HEK293 (cell line): ENCODE measurements around the gene TMIE.

Experiments
- CTCF ChIA-PET: fragments of 350-600 bp; formaldehyde crosslinking; extraction: SDS; loops from one replicate; lab custom pipeline; 2021; ENCODE audit warnings: antibody characterized with exemption; lab: Yijun Ruan, JAX
- POLR2A ChIA-PET: fragments of 300-600 bp; formaldehyde crosslinking; extraction: SDS; loops from one replicate; lab custom pipeline; 2020; ENCODE audit warnings: antibody characterized with exemption, inconsistent platforms; lab: Yijun Ruan, JAX
- H3K27ac ChIP-seq: fragments of 200-500 bp; sonication (Bioruptor generic); 2 replicates; pipeline ENCODE4 v1.5.1; 2014; ENCODE audit warnings: low read depth, low read length, control low read depth, inconsistent platforms; ENCODE audit errors: extremely low read depth
- H3K36me3 ChIP-seq, 2 experiments: fragments of 200-500 bp in 1 of 2; sonication (Bioruptor generic) in 1 of 2; 1 replicate in 1 of 2; 2 replicates in 1 of 2; pipeline ENCODE4 v1.5.1; 2014 to 2017; ENCODE audit warnings: inconsistent platforms in 2 of 2, low read length in 2 of 2; ENCODE audit not compliant: control insufficient read depth in 2 of 2, insufficient read depth in 1 of 2
- H3K4me1 ChIP-seq: fragments of 200-500 bp; sonication (Bioruptor generic); 2 replicates; pipeline ENCODE4 v1.5.1; 2014; ENCODE audit warnings: mild to moderate bottlenecking, low read length, inconsistent platforms; ENCODE audit not compliant: control insufficient read depth, insufficient read depth
- H3K4me3 ChIP-seq: 2 replicates; pipeline ENCODE4 v1.5.1; 2011; ENCODE audit warnings: low read depth, mild to moderate bottlenecking, control low read depth, low read length, moderate library complexity
- H3K9me3 ChIP-seq: fragments of 200-500 bp; sonication (Bioruptor generic); 2 replicates; pipeline ENCODE4 v1.5.1; 2014; ENCODE audit warnings: low read depth, low read length, inconsistent platforms; ENCODE audit not compliant: control insufficient read depth, insufficient read depth
- EGR2 ChIP-seq: fragments of 450-650 bp; formaldehyde crosslinking; IDR thresholded peaks from 2 replicates; pipeline ENCODE4 v1.5.1; 2016; ENCODE audit warnings: low read depth, missing biosample characterization, missing genetic modification characterization
- GLIS1 ChIP-seq: fragments of 450-650 bp; formaldehyde crosslinking; IDR thresholded peaks from 2 replicates; pipeline ENCODE4 v1.5.1; 2016; ENCODE audit warnings: missing biosample characterization, missing genetic modification characterization
- KLF9 ChIP-seq: fragments of 450-650 bp; formaldehyde crosslinking; IDR thresholded peaks from 2 replicates; pipeline ENCODE4 v1.5.1; 2016; ENCODE audit warnings: missing biosample characterization, missing genetic modification characterization, low read depth
- MEIS1 ChIP-seq: sonication (generic); formaldehyde crosslinking; IDR thresholded peaks from 2 replicates; pipeline ENCODE4 v1.8.1; 2022; ENCODE audit warnings: missing genetic modification reagents, mild to moderate bottlenecking, borderline replicate concordance
- SCRT2 ChIP-seq: fragments of 450-650 bp; formaldehyde crosslinking; IDR thresholded peaks from 2 replicates; pipeline ENCODE4 v1.5.1; 2016; ENCODE audit warnings: missing biosample characterization, missing genetic modification characterization
- ZBTB8A ChIP-seq: fragments of 450-650 bp; formaldehyde crosslinking; IDR thresholded peaks from 2 replicates; pipeline ENCODE4 v1.5.1; 2016; ENCODE audit warnings: missing biosample characterization, missing genetic modification characterization
- ZFHX2 ChIP-seq: fragments of 450-650 bp; formaldehyde crosslinking; conservative IDR thresholded peaks from 2 replicates; pipeline ENCODE4 v1.5.1; 2016; ENCODE audit warnings: missing biosample characterization, missing genetic modification characterization
- ZIC2 ChIP-seq: fragments of 450-650 bp; formaldehyde crosslinking; IDR thresholded peaks from 2 replicates; pipeline ENCODE4 v1.5.1; 2016; ENCODE audit warnings: missing biosample characterization, missing genetic modification characterization
- ZNF335 ChIP-seq: fragments of 450-650 bp; formaldehyde crosslinking; conservative IDR thresholded peaks from 2 replicates; pipeline ENCODE4 v1.5.1; 2016; ENCODE audit warnings: missing biosample characterization, missing genetic modification characterization
- ZNF341 ChIP-seq: fragments of 450-650 bp; formaldehyde crosslinking; IDR thresholded peaks from 2 replicates; pipeline ENCODE4; 2016; ENCODE audit warnings: low read depth, missing biosample characterization, missing genetic modification characterization
- ZNF354C ChIP-seq: fragments of 450-650 bp; formaldehyde crosslinking; IDR thresholded peaks from 2 replicates; pipeline ENCODE4 v1.5.1; 2016; ENCODE audit warnings: missing biosample characterization, missing genetic modification characterization, low read depth, borderline replicate concordance
- ZNF501 ChIP-seq: fragments of 450-650 bp; formaldehyde crosslinking; IDR thresholded peaks from 2 replicates; pipeline ENCODE4 v1.5.1; 2016; ENCODE audit warnings: missing biosample characterization, missing genetic modification characterization
- ZNF560 ChIP-seq: fragments of 450-650 bp; formaldehyde crosslinking; IDR thresholded peaks from 2 replicates; pipeline ENCODE4 v1.5.1; 2017; ENCODE audit warnings: missing biosample characterization, missing genetic modification characterization, borderline replicate concordance
- ZNF600 ChIP-seq: fragments of 450-650 bp; formaldehyde crosslinking; IDR thresholded peaks from 2 replicates; pipeline ENCODE4 v1.5.1; 2016; ENCODE audit warnings: missing biosample characterization, missing genetic modification characterization
- ZNF629 ChIP-seq: fragments of 450-650 bp; formaldehyde crosslinking; IDR thresholded peaks from 2 replicates; pipeline ENCODE4 v1.5.1; 2017; ENCODE audit warnings: missing biosample characterization, missing genetic modification characterization
- ZXDB ChIP-seq: fragments of 450-650 bp; formaldehyde crosslinking; IDR thresholded peaks from 2 replicates; pipeline ENCODE4 v1.5.1; 2016; ENCODE audit warnings: missing biosample characterization, missing genetic modification characterization
- TF ChIP-seq, protein P1 (sequence below): fragments of 450-650 bp; formaldehyde crosslinking; IDR thresholded peaks from 2 replicates; pipeline ENCODE4; 2016; ENCODE audit warnings: missing biosample characterization, missing genetic modification characterization
- TF ChIP-seq, protein P2 (sequence below): fragments of 450-650 bp; formaldehyde crosslinking; IDR thresholded peaks from 2 replicates; pipeline ENCODE4 v1.5.1; 2016; ENCODE audit warnings: missing biosample characterization, missing genetic modification characterization

TMIE gene

DNA sequence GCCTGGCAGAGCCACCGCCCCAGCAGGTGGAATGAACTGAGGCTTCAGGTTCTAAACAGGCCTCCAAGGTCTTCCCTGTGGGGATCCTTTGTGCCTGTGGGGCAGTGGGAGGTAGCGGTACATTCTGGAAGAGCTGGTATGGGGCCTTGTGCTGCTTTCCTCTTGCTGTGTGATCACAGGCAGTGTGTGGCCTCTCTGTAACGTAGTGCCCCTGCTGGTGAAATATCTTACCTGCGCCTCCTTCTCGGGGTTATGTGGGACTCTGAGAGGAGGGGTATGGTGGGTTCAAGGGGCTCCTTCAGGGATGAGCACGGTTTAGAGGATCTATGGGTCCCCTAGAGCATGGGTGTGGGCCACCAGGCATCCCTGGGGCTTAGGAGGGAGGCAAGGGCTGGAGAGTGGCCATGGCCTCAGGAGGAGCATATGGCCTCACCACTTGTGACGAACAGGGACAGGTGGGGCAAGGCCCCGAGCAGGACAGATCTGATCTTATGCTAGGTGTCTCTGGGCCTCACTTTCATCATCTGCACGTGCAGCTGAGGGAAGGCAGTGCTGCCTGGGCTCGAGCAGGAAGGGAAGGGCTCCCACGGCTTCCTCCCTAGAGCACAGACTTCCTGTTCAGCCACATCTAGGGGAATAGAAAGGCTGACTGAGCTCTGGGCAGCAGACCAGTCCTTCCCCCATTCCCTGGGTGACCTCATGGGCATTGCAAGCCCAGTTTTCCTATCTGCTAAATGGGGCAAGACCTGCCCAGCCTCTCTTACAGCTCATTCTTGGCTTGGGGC is 5.8 kb upstream of the TMIE start:
- no peaks in the 10 kb centered on the region for H3K9me3 ChIP-seq
- H3K4me1 ChIP-seq, result no peaks in the 10 kb centered on the region
- POLR2A ChIA-PET, result no interaction called here
- no peaks in the 10 kb centered on the region for H3K36me3 ChIP-seq
- CTCF ChIA-PET, result interaction anchor here (0.8 to 1.3 kb wide), 2 partner anchors 206 to 301 kb away, joined by 3 to 4 read pairs; no protein-coding TSS in a partner anchor
- H3K4me3 ChIP-seq, result no peak overlapping the region
- no peak overlapping the region for H3K27ac ChIP-seq
- TF ChIP-seq GLIS1 (tag by site-specific recombination) (peak; percentile 39; the same call in 1 of the 2 replicates), KLF9 (no peak), ZNF341 (tag by site-specific recombination) (peak; percentile 46), ZIC2 (tag by site-specific recombination) (peak; percentile 95)

DNA sequence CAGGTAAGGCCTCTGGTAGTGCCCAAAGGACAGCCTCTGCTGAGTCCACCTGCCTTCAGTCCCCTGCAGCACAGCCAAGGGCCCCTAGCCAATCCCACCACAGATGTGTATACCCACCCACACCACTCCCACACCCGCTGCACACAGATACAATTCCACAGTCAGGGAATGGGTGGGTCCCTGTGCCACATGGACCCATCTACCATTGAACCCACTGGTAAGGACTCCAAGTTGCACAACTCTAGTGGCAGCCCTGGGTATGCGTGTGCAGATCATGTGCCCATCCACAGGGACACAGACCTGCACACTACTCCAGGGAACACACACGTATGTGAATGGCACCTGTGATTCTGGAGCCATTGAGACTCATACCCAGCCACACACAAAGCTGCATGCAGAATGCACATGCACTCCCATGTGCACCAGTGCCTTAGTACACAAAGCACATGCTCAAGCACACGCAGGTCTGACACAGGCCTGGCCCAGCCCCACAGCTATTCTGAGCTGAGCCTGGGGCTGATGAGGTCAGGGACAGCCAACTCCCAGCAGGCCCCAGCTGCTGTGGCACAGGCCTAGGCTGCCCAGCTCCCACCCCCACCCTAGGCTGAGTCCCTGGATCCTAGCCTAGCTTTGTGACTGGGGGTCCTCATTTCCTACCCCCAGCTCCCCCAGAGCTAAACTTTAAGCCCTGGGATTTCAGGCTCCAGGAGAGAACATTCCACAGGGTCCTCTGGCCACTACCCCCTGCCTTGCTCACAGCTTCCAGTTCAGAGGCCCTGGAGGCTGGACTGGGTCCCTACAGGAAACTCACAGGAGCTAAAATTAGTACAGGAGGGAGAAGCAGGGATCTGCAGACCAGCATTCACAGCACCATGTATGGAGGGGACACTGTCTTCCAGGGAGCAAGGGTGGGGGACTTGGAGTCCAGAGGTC is 5.0 kb upstream of the TMIE start:
- TF ChIP-seq ZNF501 (no peak), ZNF560 (tag by site-specific recombination) (no peak), ZFHX2 (tag by site-specific recombination) (peak; percentile 80), ZIC2 (tag by site-specific recombination) (0 out of 2 replicates have a peak, but pooled peaks have one; percentile 34), ZNF600 (0 out of 2 replicates have a peak, but pooled peaks have one; percentile 19), GLIS1 (tag by site-specific recombination) (peak; percentile 87), MEIS1 (CRISPR knock-in tag) (no peak), ZXDB (tag by site-specific recombination) (no peak), EGR2 (peak; percentile 50; the same call in 1 of the 2 replicates)
- TF ChIP-seq, all 188 proteins: peak for 5
- POLR2A ChIA-PET, result interaction anchor here (0.5 kb wide), 1 partner anchor 449 kb away, joined by 5 read pairs; no protein-coding TSS in a partner anchor
- no peak overlapping the region for H3K4me3 ChIP-seq
- no peaks in the 10 kb centered on the region for H3K9me3 ChIP-seq
- CTCF ChIA-PET, result interaction anchor here (0.6 to 1.3 kb wide), 5 partner anchors 31 to 300 kb away, joined by 3 to 4 read pairs (median 3); no protein-coding TSS in a partner anchor
- H3K36me3 ChIP-seq, result no peaks in the 10 kb centered on the region
- no peaks in the 10 kb centered on the region for H3K4me1 ChIP-seq
- no peak overlapping the region for H3K27ac ChIP-seq

DNA sequence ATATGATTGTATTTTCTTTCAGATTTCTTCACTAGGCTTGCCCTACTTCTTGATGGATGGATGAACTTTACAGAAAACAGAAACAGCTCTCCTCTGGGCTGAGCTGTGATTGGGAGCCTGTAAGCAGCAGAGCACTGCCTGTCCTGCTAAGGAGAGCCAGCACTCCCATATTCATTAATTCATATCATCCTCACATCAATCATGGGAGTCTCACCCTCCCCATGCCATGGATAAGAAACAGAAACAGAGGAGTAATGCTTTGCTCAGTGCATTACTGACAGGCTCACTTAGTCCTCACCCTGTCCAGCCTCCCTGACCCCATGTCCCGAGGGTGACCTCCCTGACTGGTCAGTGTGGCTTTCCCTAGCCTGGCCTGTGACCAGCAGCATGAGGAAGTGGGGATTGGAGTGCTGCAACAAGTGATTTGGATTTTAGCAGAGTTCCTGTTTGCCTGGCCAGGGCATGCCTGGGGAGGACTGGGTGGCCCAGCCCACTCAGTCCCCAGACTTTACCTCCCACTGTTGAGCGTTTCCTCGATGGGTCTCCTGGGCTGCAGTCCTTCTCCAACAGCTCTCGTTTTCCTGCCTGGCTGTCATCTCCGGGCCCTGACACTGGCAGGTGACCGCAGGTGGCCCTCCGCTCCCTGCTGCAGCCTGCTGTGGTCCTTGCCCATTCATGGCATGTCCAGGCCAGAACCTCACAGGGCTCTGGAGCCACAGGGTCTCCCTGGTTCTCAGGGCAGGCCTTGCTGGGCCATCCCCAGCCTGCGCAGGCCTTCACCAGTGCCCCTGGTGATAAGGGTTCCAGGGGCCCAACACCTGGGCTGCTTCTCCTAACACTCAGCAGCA is 1.3 kb upstream of the TMIE start:
- Histone ChIP-seq H3K4me1 (no peaks in the 10 kb centered on the region), H3K27ac (no peak overlapping the region), H3K9me3 (no peaks in the 10 kb centered on the region), H3K36me3 (no peaks in the 10 kb centered on the region)
- TF ChIP-seq, protein P1, sequence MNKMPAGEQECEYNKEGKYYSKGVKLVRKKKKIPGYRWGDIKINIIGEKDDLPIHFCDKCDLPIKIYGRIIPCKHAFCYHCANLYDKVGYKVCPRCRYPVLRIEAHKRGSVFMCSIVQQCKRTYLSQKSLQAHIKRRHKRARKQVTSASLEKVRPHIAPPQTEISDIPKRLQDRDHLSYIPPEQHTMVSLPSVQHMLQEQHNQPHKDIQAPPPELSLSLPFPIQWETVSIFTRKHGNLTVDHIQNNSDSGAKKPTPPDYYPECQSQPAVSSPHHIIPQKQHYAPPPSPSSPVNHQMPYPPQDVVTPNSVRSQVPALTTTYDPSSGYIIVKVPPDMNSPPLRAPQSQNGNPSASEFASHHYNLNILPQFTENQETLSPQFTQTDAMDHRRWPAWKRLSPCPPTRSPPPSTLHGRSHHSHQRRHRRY, result no peak
- TF ChIP-seq, protein P2, sequence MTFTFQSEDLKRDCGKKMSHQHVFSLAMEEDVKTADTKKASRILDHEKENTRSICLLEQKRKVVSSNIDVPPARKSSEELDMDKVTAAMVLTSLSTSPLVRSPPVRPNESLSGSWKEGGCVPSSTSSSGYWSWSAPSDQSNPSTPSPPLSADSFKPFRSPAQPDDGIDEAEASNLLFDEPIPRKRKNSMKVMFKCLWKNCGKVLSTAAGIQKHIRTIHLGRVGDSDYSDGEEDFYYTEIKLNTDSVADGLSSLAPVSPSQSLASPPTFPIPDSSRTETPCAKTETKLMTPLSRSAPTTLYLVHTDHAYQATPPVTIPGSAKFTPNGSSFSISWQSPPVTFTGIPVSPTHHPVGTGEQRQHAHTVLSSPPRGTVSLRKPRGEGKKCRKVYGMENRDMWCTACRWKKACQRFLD (tag by site-specific recombination), result no peak
- TF ChIP-seq ZNF335 (tag by site-specific recombination), result no peak
- TF ChIP-seq ZIC2 (tag by site-specific recombination), result peak; percentile 86
- TF ChIP-seq ZNF354C (tag by site-specific recombination), result no peak
- TF ChIP-seq ZNF629, result no peak
- no peak for TF ChIP-seq ZBTB8A (tag by site-specific recombination)
- TF ChIP-seq SCRT2 (tag by site-specific recombination), result peak; percentile 54
- TF ChIP-seq, all 188 proteins: peak for 2
- CTCF ChIA-PET, result interaction anchor here (0.8 kb wide), 1 partner anchor 195 kb away, joined by 3 read pairs; no protein-coding TSS in a partner anchor
- POLR2A ChIA-PET, result no interaction called here
- H3K4me3 ChIP-seq, result no peak overlapping the region
